GM23338 (cell line): ENCODE measurements around the gene OTUD5. TPM values are rescaled to one million over a fixed set of nuclear protein-coding genes. Genes with fewer than 3 reads are reported as not detected.

Experiments
- ATAC-seq: fragments of 200-7000 bp; cut with Tn5 transposase; 3 replicates; pipeline ENCODE4 v1.9.1; 2020
- DNase-seq: peaks from one replicate; pipeline ENCODE4 v3.0.0-alpha.2; 2015; ENCODE audit warnings: low spot score
- H2AFZ ChIP-seq: fragments of 200-600 bp; sonication (generic); 2 replicates; pipeline ENCODE4 v1.8.0; 2016; ENCODE audit warnings: antibody characterized with exemption, mild to moderate bottlenecking, moderate library complexity
- H3F3A ChIP-seq: fragments of 200-600 bp; sonication (generic); replicated peaks from 2 replicates; pipeline ENCODE4 v1.8.0; 2017; ENCODE audit warnings: antibody characterized with exemption, mixed run types, low read depth
- H3K27ac ChIP-seq: fragments of 200-600 bp; sonication (generic); 2 replicates; pipeline ENCODE4 v1.6.1; 2016; ENCODE audit warnings: low read depth
- H3K27me3 ChIP-seq: fragments of 200-600 bp; sonication (generic); 2 replicates; pipeline ENCODE4 v1.8.0; 2016; ENCODE audit warnings: mild to moderate bottlenecking, mixed run types, moderate library complexity; ENCODE audit not compliant: insufficient read depth
- H3K36me3 ChIP-seq: fragments of 200-600 bp; sonication (generic); 2 replicates; pipeline ENCODE4 v1.8.0; 2016; ENCODE audit warnings: mild to moderate bottlenecking; ENCODE audit not compliant: insufficient read depth
- H3K4me1 ChIP-seq: fragments of 200-600 bp; sonication (generic); 2 replicates; pipeline ENCODE4 v1.8.0; 2016; ENCODE audit warnings: mild to moderate bottlenecking, moderate library complexity; ENCODE audit not compliant: insufficient read depth
- H3K4me2 ChIP-seq: fragments of 200-600 bp; sonication (generic); 2 replicates; pipeline ENCODE4 v1.7.1; 2017; ENCODE audit warnings: mixed run types
- H3K4me3 ChIP-seq: fragments of 200-600 bp; sonication (generic); 2 replicates; pipeline ENCODE4 v1.6.1; 2016; ENCODE audit warnings: mixed run types
- H3K79me2 ChIP-seq: fragments of 200-600 bp; sonication (generic); replicated peaks from 2 replicates; pipeline ENCODE4 v1.8.0; 2017; ENCODE audit warnings: mild to moderate bottlenecking; ENCODE audit not compliant: insufficient read depth
- H3K9me2 ChIP-seq: fragments of 200-600 bp; sonication (generic); 2 replicates; pipeline ENCODE4 v1.8.0; 2017; ENCODE audit not compliant: insufficient read depth
- H4K20me1 ChIP-seq: fragments of 200-600 bp; sonication (generic); replicated peaks from 2 replicates; pipeline ENCODE4 v1.8.0; 2017; ENCODE audit warnings: mild to moderate bottlenecking; ENCODE audit not compliant: insufficient read depth
- H3K27ac Mint-ChIP-seq: 2 replicates; pipeline ENCODE4 v1.8.0; 2020; ENCODE audit warnings: inconsistent platforms, mild to moderate bottlenecking, moderate library complexity, mixed read lengths
- H3K27me3 Mint-ChIP-seq: 3 replicates; pipeline ENCODE4 v1.8.0; 2022; ENCODE audit warnings: low read depth, mild to moderate bottlenecking, moderate library complexity, mixed read lengths, inconsistent platforms; ENCODE audit not compliant: insufficient read depth, poor library complexity
- H3K36me3 Mint-ChIP-seq: 3 replicates; pipeline ENCODE4 v1.8.0; 2021; ENCODE audit warnings: low read depth, mild to moderate bottlenecking, inconsistent platforms, moderate library complexity, mixed read lengths
- H3K4me1 Mint-ChIP-seq: 3 replicates; pipeline ENCODE4 v1.8.0; 2020; ENCODE audit warnings: mild to moderate bottlenecking, inconsistent platforms, mixed read lengths
- H3K4me3 Mint-ChIP-seq: 3 replicates; pipeline ENCODE4 v1.8.0; 2021; ENCODE audit warnings: moderate library complexity, mild to moderate bottlenecking, inconsistent platforms, mixed read lengths
- H3K9me3 Mint-ChIP-seq: 3 replicates; pipeline ENCODE4 v1.8.0; 2020; ENCODE audit warnings: moderate library complexity, mild to moderate bottlenecking, inconsistent platforms, mixed read lengths
- CREB1 ChIP-seq: fragments of 250-450 bp; sonication (Bioruptor Pico); IDR thresholded peaks from 2 replicates; pipeline ENCODE4 v1.5.0; 2020; ENCODE audit warnings: low read depth, mild to moderate bottlenecking, moderate library complexity
- EZH2 ChIP-seq: fragments of 200-600 bp; sonication (generic); IDR thresholded peaks from one replicate; pipeline ENCODE4 v1.8.0; 2017; ENCODE audit warnings: antibody characterized with exemption, mild to moderate bottlenecking, low read depth; ENCODE audit not compliant: unreplicated experiment
- EZH2phosphoT487 ChIP-seq: fragments of 200-600 bp; sonication (generic); IDR thresholded peaks from one replicate; pipeline ENCODE4 v1.8.1; 2018; ENCODE audit warnings: antibody characterized with exemption; ENCODE audit not compliant: unreplicated experiment
- JUNB ChIP-seq: IDR thresholded peaks from one replicate; pipeline ENCODE4 v1.6.1; 2016; ENCODE audit warnings: antibody characterized with exemption; ENCODE audit not compliant: unreplicated experiment
- NANOG ChIP-seq: IDR thresholded peaks from 2 replicates; pipeline ENCODE4 v1.6.1; 2016; ENCODE audit warnings: antibody characterized with exemption, borderline replicate concordance
- STAT1 ChIP-seq: IDR thresholded peaks from one replicate; pipeline ENCODE4 v1.6.1; 2016; ENCODE audit warnings: antibody characterized with exemption; ENCODE audit not compliant: unreplicated experiment
- ZNF114 ChIP-seq: fragments of 250-450 bp; sonication (Bioruptor Pico); IDR thresholded peaks from 2 replicates; pipeline ENCODE4 v1.5.0; 2020; ENCODE audit warnings: mild to moderate bottlenecking, moderate library complexity
- polyA plus RNA-seq: library from polyadenylated mRNA; unstranded; fragments of >200 nt; fragmentation: Nextera tagmentation; extraction: Ambion mirVana; gene quantifications from 2 replicates; pipeline ENCODE4 v1.2.1, GENCODE V29; 2016
- total RNA-seq: library from RNA; depleted of rRNA; stranded (reverse); fragments of >200 nt; shearing (Covaris generic); gene quantifications from 2 replicates; pipeline ENCODE4 v1.2.3, GENCODE V29; 2014
- TF ChIP-seq, protein P1 (sequence below): IDR thresholded peaks from 2 replicates; pipeline ENCODE4 v1.6.1; 2016; ENCODE audit warnings: antibody characterized with exemption
- TF ChIP-seq, protein P2 (sequence below): IDR thresholded peaks from one replicate; pipeline ENCODE4 v1.6.1; 2018; ENCODE audit warnings: antibody characterized with exemption; ENCODE audit not compliant: unreplicated experiment
- TF ChIP-seq, protein P3 (sequence below), 2 experiments: fragments of 200-600 bp in 1 of 2; sonication (generic) in 1 of 2; conservative IDR thresholded peaks; 2 replicates each; pipeline versions ENCODE4 v1.5.1 to v1.6.1; 2016 to 2017; ENCODE audit warnings: antibody characterized with exemption in 2 of 2, low read depth in 2 of 2, mild to moderate bottlenecking in 2 of 2, moderate library complexity in 1 of 2

Gene OTUD5
- total and polyA plus RNA-seq, 2 experiments from 2014 or later = 23.5 to 56.5 TPM

DNA sequence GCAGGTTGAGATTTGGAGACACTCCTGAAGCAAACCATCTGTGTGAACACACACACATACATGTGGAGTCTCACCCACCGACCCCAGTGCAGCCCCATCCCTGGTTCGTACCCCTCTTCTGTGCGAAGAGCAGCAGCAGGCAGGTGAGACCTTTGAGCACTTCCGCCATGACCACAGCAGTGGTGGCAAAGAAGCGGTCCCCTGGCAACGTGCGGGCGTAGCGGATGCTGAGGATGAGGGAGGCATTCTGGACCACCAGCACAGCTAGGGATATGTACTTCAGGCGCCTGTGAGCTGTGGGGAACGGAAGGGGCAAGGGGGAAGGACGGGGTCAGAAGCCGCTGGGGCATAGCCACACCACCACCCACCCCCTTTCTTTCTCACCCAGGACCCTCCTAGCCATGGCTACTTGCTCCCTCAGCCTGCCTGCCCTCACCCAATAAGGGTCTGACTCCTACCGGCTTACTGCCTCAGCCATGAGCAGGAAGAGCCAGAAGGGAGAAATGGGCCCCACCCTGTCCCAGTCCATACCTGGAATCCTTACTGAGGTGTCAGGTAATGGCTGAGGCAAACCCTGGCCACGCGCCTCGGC, 47.6 kb downstream of the OTUD5 start:
- Mint-ChIP-seq H3K4me1 (peaks cover 22% of the 10 kb centered on the region), H3K9me3 (peaks cover 4% of the 10 kb centered on the region; the same call in 2 of the 3 replicates), H3K4me3 (0 out of 3 replicates have a peak overlapping the region, but pooled peaks have one; percentile 93), H3K27ac (no peak overlapping the region), H3K27me3 (peaks cover 18% of the 10 kb centered on the region), H3K36me3 (peaks cover 33% of the 10 kb centered on the region)
- TF ChIP-seq ZNF114 (CRISPR knock-in tag) (no peak), EZH2phosphoT487 (no peak), CREB1 (no peak)
- TF ChIP-seq, protein P1, sequence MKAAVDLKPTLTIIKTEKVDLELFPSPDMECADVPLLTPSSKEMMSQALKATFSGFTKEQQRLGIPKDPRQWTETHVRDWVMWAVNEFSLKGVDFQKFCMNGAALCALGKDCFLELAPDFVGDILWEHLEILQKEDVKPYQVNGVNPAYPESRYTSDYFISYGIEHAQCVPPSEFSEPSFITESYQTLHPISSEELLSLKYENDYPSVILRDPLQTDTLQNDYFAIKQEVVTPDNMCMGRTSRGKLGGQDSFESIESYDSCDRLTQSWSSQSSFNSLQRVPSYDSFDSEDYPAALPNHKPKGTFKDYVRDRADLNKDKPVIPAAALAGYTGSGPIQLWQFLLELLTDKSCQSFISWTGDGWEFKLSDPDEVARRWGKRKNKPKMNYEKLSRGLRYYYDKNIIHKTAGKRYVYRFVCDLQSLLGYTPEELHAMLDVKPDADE = no peak
- TF ChIP-seq, protein P2, sequence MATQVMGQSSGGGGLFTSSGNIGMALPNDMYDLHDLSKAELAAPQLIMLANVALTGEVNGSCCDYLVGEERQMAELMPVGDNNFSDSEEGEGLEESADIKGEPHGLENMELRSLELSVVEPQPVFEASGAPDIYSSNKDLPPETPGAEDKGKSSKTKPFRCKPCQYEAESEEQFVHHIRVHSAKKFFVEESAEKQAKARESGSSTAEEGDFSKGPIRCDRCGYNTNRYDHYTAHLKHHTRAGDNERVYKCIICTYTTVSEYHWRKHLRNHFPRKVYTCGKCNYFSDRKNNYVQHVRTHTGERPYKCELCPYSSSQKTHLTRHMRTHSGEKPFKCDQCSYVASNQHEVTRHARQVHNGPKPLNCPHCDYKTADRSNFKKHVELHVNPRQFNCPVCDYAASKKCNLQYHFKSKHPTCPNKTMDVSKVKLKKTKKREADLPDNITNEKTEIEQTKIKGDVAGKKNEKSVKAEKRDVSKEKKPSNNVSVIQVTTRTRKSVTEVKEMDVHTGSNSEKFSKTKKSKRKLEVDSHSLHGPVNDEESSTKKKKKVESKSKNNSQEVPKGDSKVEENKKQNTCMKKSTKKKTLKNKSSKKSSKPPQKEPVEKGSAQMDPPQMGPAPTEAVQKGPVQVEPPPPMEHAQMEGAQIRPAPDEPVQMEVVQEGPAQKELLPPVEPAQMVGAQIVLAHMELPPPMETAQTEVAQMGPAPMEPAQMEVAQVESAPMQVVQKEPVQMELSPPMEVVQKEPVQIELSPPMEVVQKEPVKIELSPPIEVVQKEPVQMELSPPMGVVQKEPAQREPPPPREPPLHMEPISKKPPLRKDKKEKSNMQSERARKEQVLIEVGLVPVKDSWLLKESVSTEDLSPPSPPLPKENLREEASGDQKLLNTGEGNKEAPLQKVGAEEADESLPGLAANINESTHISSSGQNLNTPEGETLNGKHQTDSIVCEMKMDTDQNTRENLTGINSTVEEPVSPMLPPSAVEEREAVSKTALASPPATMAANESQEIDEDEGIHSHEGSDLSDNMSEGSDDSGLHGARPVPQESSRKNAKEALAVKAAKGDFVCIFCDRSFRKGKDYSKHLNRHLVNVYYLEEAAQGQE = no peak
- Histone ChIP-seq H3K4me1 (peaks cover 4% of the 10 kb centered on the region; the same call in 1 of the 2 replicates), H3K4me2 (no peak overlapping the region), H4K20me1 (no peaks in the 10 kb centered on the region; the same call in 1 of the 2 replicates), H3K27me3 (no peaks in the 10 kb centered on the region), H3K9me2 (no peaks in the 10 kb centered on the region), H2AFZ (no peak overlapping the region), H3K27ac (no peak overlapping the region), H3K36me3 (peaks cover 16% of the 10 kb centered on the region; the same call in 1 of the 2 replicates), H3K79me2 (peaks cover 14% of the 10 kb centered on the region), H3K4me3 (no peak overlapping the region), H3F3A (peaks cover 24% of the 10 kb centered on the region)
- no peak for DNase-seq
- no peak; the same call in 2 of the 3 replicates for ATAC-seq

DNA sequence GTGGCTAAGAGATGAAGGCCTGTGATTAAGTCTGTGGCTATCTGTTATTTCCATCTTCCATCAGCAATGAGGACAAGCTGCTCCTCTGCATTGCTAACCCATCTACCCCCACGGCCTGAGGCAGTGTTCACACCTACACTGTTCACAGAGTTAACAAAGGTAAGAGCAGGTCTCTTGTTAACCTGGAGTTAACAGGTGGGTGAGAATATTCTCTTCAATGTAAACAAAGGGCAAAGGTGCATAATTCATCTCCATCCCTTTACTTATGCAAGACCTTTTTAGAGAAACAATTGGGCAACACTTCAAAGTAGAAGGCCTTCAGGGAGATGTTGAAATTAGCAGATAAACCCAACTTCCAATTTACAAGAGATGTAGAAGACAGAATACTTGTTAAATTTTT, 48.8 kb downstream of the OTUD5 start:
- H3K4me1 Mint-ChIP-seq = peaks cover 18% of the 10 kb centered on the region
- Histone ChIP-seq H3K4me1 (no peaks in the 10 kb centered on the region; the same call in 1 of the 2 replicates), H3K4me2 (no peak overlapping the region), H3K9me2 (no peaks in the 10 kb centered on the region), H2AFZ (no peak overlapping the region), H3K36me3 (peaks cover 7% of the 10 kb centered on the region; the same call in 1 of the 2 replicates), H3K27ac (no peak overlapping the region), H3K4me3 (no peak overlapping the region), H3F3A (peaks cover 13% of the 10 kb centered on the region), H4K20me1 (no peaks in the 10 kb centered on the region; the same call in 1 of the 2 replicates), H3K79me2 (peaks cover 10% of the 10 kb centered on the region), H3K27me3 (no peaks in the 10 kb centered on the region)
- no peak for DNase-seq
- H3K9me3 Mint-ChIP-seq = peaks cover 4% of the 10 kb centered on the region; the same call in 2 of the 3 replicates
- peaks cover 27% of the 10 kb centered on the region for H3K36me3 Mint-ChIP-seq
- no peak overlapping the region for H3K4me3 Mint-ChIP-seq
- H3K27me3 Mint-ChIP-seq = peaks cover 19% of the 10 kb centered on the region
- ATAC-seq = no peak
- H3K27ac Mint-ChIP-seq = no peak overlapping the region
- TF ChIP-seq STAT1 = no peak
- TF ChIP-seq ZNF114 (CRISPR knock-in tag) = no peak
- TF ChIP-seq JUNB = no peak
- TF ChIP-seq EZH2 = no peak
- TF ChIP-seq, protein P3, sequence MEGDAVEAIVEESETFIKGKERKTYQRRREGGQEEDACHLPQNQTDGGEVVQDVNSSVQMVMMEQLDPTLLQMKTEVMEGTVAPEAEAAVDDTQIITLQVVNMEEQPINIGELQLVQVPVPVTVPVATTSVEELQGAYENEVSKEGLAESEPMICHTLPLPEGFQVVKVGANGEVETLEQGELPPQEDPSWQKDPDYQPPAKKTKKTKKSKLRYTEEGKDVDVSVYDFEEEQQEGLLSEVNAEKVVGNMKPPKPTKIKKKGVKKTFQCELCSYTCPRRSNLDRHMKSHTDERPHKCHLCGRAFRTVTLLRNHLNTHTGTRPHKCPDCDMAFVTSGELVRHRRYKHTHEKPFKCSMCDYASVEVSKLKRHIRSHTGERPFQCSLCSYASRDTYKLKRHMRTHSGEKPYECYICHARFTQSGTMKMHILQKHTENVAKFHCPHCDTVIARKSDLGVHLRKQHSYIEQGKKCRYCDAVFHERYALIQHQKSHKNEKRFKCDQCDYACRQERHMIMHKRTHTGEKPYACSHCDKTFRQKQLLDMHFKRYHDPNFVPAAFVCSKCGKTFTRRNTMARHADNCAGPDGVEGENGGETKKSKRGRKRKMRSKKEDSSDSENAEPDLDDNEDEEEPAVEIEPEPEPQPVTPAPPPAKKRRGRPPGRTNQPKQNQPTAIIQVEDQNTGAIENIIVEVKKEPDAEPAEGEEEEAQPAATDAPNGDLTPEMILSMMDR (conservative IDR thresholded peaks at IDR 0.05; ENCODE audit: low read depth in 2 of 2) = no peak
- no peak for TF ChIP-seq NANOG
